ENCODE data around the gene EDARADD. TPM values are rescaled to one million over a fixed set of nuclear protein-coding genes. Genes with fewer than 3 reads are reported as not detected.

EDARADD gene
- total and polyA plus RNA-seq, 2 of the 13 experiments (the other 11 are each of a cell fraction or from before 2014, with no cell fraction given) = 0.03 TPM; not detected in 1

DNA sequence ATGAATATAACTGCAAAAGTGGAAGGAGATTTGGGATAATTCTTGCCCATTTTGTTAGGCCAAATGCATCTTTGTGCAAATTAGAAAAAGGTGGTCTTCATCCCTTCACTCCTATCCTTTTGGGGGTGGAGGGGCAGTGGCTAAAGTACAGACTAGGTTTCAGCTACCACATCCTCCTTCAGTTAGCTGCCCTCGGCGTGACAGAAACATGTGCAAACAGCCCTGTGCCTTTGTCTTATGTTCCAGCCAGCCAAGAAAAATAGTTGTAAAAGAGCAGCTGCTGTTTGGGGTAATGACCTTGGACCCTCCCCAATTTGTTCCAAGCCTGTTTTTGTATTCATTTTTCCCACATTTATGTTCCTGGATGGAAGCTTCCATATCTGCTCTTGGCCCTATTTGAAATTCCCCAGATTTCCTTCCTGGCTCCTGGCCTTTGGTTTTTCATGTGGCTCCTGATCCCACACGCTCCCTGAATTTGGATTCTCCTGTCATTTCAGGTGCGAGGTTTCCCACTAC, 121.4 kb downstream of the EDARADD start (continued):
- TF ChIP-seq, protein P1, sequence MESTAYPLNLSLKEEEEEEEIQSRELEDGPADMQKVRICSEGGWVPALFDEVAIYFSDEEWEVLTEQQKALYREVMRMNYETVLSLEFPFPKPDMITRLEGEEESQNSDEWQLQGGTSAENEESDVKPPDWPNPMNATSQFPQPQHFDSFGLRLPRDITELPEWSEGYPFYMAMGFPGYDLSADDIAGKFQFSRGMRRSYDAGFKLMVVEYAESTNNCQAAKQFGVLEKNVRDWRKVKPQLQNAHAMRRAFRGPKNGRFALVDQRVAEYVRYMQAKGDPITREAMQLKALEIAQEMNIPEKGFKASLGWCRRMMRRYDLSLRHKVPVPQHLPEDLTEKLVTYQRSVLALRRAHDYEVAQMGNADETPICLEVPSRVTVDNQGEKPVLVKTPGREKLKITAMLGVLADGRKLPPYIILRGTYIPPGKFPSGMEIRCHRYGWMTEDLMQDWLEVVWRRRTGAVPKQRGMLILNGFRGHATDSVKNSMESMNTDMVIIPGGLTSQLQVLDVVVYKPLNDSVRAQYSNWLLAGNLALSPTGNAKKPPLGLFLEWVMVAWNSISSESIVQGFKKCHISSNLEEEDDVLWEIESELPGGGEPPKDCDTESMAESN (CRISPR knock-in tag; conservative IDR thresholded peaks at IDR 0.05) = no peak
- TF ChIP-seq, protein P2, sequence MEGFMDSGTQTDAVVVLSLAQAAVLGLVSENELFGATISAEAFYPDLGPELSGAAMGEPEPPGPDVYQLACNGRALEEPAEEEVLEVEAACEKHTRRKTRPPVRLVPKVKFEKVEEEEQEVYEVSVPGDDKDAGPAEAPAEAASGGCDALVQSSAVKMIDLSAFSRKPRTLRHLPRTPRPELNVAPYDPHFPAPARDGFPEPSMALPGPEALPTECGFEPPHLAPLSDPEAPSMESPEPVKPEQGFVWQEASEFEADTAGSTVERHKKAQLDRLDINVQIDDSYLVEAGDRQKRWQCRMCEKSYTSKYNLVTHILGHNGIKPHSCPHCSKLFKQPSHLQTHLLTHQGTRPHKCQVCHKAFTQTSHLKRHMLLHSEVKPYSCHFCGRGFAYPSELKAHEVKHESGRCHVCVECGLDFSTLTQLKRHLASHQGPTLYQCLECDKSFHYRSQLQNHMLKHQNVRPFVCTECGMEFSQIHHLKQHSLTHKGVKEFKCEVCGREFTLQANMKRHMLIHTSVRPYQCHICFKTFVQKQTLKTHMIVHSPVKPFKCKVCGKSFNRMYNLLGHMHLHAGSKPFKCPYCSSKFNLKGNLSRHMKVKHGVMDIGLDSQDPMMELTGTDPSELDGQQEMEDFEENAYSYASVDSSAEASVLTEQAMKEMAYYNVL (CRISPR knock-in tag; IDR thresholded peaks at IDR 0.05; ENCODE audit: borderline replicate concordance) = peak; percentile 64; the same call in 1 of the 2 replicates
- TF ChIP-seq KDM6A (CRISPR knock-in tag; IDR thresholded peaks at IDR 0.05; ENCODE audit: low read depth) = 0 out of 2 replicates have a peak, but pooled peaks have one; percentile 29
- peak; percentile 62; the same call in 1 of the 2 replicates for TF ChIP-seq ERF (CRISPR knock-in tag; IDR thresholded peaks at IDR 0.05)
- TF ChIP-seq MTF2 (CRISPR knock-in tag; IDR thresholded peaks at IDR 0.05; ENCODE audit: borderline replicate concordance) = no peak
- TF ChIP-seq PITX1 (CRISPR knock-in tag; IDR thresholded peaks at IDR 0.05) = no peak
- peak; percentile 61; the same call in 1 of the 2 replicates for TF ChIP-seq ZMAT3 (CRISPR knock-in tag; conservative IDR thresholded peaks at IDR 0.05)
- no peak for TF ChIP-seq CENPT (CRISPR knock-in tag; IDR thresholded peaks at IDR 0.05; ENCODE audit: low read depth)
- TF ChIP-seq HNF4A (CRISPR knock-in tag; IDR thresholded peaks at IDR 0.05) = peak; percentile 57
- no peak for TF ChIP-seq ZC3H13 (CRISPR knock-in tag; IDR thresholded peaks at IDR 0.05)
- TF ChIP-seq NAIF1 (CRISPR knock-in tag; IDR thresholded peaks at IDR 0.05; ENCODE audit: borderline replicate concordance) = peak; percentile 78; the same call in 1 of the 2 replicates
- TF ChIP-seq ZNF687 (CRISPR knock-in tag; IDR thresholded peaks at IDR 0.05) = no peak
- peak; percentile 27; the same call in 1 of the 2 replicates for TF ChIP-seq SPEN (CRISPR knock-in tag; IDR thresholded peaks at IDR 0.05; ENCODE audit: low read depth)
- peak; percentile 80 for TF ChIP-seq FOXP4 (CRISPR knock-in tag; IDR thresholded peaks at IDR 0.05)
- no peak for TF ChIP-seq ZNF644 (CRISPR knock-in tag; IDR thresholded peaks at IDR 0.05; ENCODE audit: low read depth)
- no peak for TF ChIP-seq SOX6 (IDR thresholded peaks at IDR 0.05)
- TF ChIP-seq SOX6 (CRISPR knock-in tag; IDR thresholded peaks at IDR 0.05) = peak; percentile 91
- TF ChIP-seq HNF4G (IDR thresholded peaks at IDR 0.05; ENCODE audit: borderline replicate concordance, low read depth, low read length) = peak; percentile 60
- no peak; the same call in 1 of the 2 replicates for TF ChIP-seq HNF4G (CRISPR knock-in tag; IDR thresholded peaks at IDR 0.05; ENCODE audit: borderline replicate concordance, low read depth)
- TF ChIP-seq KDM5A (IDR thresholded peaks at IDR 0.05; ENCODE audit: borderline replicate concordance, low read length) = no peak
- peak; percentile 53; the same call in 1 of the 2 replicates for TF ChIP-seq PHF21A (CRISPR knock-in tag; IDR thresholded peaks at IDR 0.05)

Data from HepG2 (cell line).